GM13977 (cell line): ENCODE data around the gene MCOLN2.
A peak's percentile ranks its signal among the peaks of the same experiment; 100 is the strongest.

Experiments used
- DNase-seq: peaks from one replicate; pipeline ENCODE4 v3.0.0; 2012; ENCODE audit warnings: low spot score
- in situ Hi-C: fragments of 300-500 bp; cut with MboI; formaldehyde crosslinking; loops from one replicate; pipeline ENCODE4 v1.12.0; 2022; ENCODE audit warnings: low sequenced_read_pairs, low pct_unique_long_range_greater_than_20kb, mixed read lengths, inconsistent platforms; ENCODE audit not compliant: unreplicated experiment
- TF ChIP-seq, protein P1 (sequence below): IDR thresholded peaks from 2 replicates; pipeline ENCODE4 v1.5.1; 2012; ENCODE audit warnings: mild to moderate bottlenecking, control low read depth; ENCODE audit not compliant: insufficient read depth; ENCODE audit errors: extremely low read depth, missing control alignments

The MCOLN2 gene

DNA sequence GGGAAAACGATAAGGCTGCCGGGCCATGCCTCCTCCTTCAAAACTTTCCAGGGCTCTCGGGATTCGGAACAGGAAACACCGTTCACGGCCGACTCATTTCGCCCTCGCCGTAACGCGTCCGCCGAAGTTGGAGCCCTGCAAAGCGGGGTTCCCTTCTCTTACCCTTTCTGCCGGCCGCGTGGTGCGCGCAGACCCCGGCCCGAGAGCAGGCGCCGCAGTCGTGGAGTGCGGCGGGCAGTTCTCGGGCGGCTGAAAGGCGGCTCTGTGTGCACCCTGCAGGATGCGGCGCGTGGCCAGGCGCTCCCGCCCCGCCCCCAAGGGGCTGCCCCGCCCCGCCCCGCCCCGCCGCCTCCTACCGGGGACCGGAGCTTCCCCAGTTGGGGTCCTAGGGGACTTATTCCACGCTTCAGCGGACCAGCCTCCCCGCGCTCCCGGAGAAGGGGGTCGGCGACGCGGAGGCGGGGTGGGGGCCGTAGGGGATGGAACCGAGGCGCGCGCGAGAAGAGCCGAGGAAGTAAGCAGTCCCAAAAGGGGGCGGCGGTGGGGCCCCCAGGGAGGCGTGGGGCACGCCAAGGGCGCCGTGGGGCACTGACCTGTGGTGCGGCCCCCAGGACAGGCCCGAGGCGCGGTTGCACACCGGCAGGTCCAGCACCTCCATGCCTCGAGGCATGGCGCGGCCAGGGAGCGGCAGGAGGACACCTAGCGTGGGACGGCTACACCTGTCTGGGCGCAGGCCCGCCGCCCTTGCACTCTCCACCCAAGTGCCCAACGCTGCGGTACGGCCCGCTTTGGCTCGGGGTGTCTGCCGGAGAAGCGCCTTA, at the start of gene MCOLN2:
Gene MCOLN2, minus strand, starts transcription at position 268 of the 821 bp plus-strand sequence. Its CDS starts 241 bp downstream, at position 27.
- TF ChIP-seq, protein P1, sequence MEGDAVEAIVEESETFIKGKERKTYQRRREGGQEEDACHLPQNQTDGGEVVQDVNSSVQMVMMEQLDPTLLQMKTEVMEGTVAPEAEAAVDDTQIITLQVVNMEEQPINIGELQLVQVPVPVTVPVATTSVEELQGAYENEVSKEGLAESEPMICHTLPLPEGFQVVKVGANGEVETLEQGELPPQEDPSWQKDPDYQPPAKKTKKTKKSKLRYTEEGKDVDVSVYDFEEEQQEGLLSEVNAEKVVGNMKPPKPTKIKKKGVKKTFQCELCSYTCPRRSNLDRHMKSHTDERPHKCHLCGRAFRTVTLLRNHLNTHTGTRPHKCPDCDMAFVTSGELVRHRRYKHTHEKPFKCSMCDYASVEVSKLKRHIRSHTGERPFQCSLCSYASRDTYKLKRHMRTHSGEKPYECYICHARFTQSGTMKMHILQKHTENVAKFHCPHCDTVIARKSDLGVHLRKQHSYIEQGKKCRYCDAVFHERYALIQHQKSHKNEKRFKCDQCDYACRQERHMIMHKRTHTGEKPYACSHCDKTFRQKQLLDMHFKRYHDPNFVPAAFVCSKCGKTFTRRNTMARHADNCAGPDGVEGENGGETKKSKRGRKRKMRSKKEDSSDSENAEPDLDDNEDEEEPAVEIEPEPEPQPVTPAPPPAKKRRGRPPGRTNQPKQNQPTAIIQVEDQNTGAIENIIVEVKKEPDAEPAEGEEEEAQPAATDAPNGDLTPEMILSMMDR, result no peak
- DNase-seq, result peak; percentile 88
- in situ Hi-C loops, result no loop called here

DNA sequence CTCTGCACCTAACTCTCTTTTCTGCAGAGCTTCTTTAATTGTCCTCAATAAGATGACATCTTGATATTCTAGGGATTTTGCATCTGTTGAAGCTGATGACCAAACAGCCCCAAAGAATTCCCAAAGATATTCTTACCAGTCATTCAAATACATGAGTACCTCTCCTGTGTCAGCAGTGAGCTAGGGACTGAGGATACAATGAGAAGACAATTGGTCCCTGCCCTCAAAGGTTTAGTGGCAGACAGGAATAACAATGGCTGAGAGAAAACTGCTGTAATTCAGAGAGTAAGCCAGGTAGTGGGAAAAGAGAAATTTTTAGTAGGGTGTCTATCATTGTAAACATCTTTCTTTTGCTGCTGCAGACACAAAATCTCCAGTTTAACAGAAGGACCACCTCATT, 45.5 kb upstream of the MCOLN2 start:
- no peak for DNase-seq
- TF ChIP-seq, protein P1, result no peak
- in situ Hi-C loops, result no loop called here

DNA sequence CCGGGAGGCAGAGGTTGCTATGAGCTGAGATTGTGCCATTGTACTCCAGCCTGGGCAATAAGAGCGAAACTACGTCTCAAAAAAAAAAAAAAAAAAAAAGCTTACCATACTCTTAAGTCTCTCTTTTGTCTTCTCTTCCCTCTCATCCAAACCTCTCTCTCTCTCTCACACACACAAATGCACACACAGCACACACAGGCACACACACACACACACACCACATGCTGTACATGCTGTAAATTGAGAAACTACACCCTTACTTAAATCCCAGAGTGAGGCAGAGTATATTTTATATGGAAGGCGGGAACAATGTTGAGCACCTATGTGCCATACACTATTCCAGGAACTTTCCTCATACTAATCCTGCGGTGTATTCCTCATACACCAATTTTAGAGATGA, 44.9 kb upstream of the MCOLN2 start:
- in situ Hi-C loops, result no loop called here
- DNase-seq, result no peak
- TF ChIP-seq, protein P1, result no peak

DNA sequence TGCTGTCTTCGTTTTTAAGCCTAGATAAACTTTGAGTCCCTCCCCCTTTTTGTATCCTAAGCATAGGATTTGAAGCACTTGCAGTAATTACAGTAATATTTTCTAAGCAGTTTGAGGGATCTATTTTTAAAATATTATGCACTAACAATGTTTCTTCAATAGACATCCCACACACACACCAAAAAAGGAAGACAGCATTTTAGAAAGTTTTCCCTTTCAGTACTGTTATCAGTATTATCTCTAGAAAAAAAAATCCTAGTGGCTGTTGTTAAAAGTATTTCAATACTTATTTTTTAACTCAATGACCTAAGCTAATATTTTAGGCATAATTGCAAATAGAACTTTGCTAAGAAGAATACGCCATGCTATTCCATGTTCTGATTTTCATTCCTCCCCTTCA, 36.3 kb upstream of the MCOLN2 start:
- TF ChIP-seq, protein P1, result no peak
- DNase-seq, result no peak
- in situ Hi-C loops, result no loop called here

DNA sequence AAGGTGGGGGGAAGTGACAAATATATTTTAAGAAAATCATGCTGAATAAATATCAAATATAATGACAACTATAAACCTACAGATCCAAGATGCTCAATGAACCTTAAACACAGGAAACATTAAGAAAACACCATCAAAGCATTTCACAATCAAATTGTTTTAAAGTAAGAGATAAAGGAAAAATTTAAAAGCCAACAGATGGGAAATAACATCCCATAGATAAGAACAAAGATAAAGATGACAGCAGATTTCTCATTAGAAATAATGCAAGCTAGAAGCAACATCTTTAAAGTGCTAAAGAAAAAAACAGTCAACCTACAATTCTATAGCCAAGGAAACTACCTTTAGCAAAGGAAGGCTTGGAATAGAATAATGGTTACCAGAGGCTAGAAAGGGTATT, 33.6 kb upstream of the MCOLN2 start:
- TF ChIP-seq, protein P1, result no peak
- in situ Hi-C loops, result no loop called here
- no peak for DNase-seq

DNA sequence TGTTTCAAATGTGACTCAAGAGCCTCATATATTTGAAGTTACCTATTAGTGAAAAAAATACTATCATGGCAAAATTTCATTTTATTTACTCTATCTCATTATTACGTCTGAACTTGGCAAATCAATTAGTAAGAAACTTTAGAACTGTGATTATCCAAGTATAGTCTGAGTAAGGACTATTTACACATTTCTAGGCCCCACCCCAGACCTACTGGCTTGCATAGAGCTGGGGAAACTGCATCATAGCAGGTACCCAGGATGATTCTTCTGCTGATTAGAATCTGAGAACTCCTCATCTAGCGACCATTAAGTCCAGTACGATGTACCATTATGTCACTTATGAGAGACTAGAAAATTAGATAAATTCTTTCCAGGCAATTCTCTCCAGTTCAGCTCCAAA, 31.2 kb upstream of the MCOLN2 start:
- in situ Hi-C loops, result no loop called here

More for the DNA sequence above, 31.2 kb upstream of the MCOLN2 start:
- no peak for DNase-seq
- TF ChIP-seq, protein P1, result no peak
